Psoas muscle (tissue), 8 donors: ENCODE data around the gene ZNF513. TPM values are rescaled to one million over a fixed set of nuclear protein-coding genes. Genes with fewer than 3 reads are reported as not detected.
"Not testable (repeated sequence)": the region's sequence is repeated elsewhere in the genome, so short reads cannot be mapped to it uniquely, and the experiment has no call there.

Source experiments
- ATAC-seq, 4 donors: fragments of 200-7000 bp; cut with Tn5 transposase; one replicate each; pipeline ENCODE4 v1.9.1; 2020; ENCODE audit warnings: moderate library complexity in 3 of 4, mild to moderate bottlenecking in 2 of 4
- DNase-seq, 2 donors: peaks; one replicate each; pipeline ENCODE4 v3.0.0-alpha.2; 2020
- H3K27ac ChIP-seq: fragments of 200-600 bp; one replicate; pipeline ENCODE4 v1.8.0; 2022
- H3K27me3 ChIP-seq, 3 donors: fragments of 200-600 bp in 1 of 3; one replicate each; pipeline versions ENCODE4 v1.6.1 to v1.8.0; 2013 to 2022; ENCODE audit warnings: low read length in 2 of 3, mild to moderate bottlenecking in 2 of 3, moderate library complexity in 1 of 3; ENCODE audit not compliant: insufficient read depth in 3 of 3
- H3K36me3 ChIP-seq, 2 donors: fragments of 200-600 bp in 1 of 2; one replicate each; pipeline versions ENCODE4 v1.6.1 to v1.8.0; 2013 to 2022; ENCODE audit warnings: low read depth in 1 of 2, mild to moderate bottlenecking in 1 of 2, moderate library complexity in 1 of 2; ENCODE audit not compliant: insufficient read depth in 1 of 2
- H3K4me1 ChIP-seq: fragments of 200-600 bp; one replicate; pipeline ENCODE4 v1.8.0; 2022
- H3K4me3 ChIP-seq: fragments of 200-600 bp; one replicate; pipeline ENCODE4 v1.8.0; 2022; ENCODE audit warnings: mild to moderate bottlenecking
- H3K9me3 ChIP-seq: fragments of 200-600 bp; one replicate; pipeline ENCODE4 v1.8.0; 2022
- CTCF ChIP-seq: fragments of 200-600 bp; IDR thresholded peaks from one replicate; pipeline ENCODE4 v1.8.0; 2022; ENCODE audit warnings: antibody characterized with exemption
- WGBS, 3 donors: extraction: QIAGEN DNeasy Blood & Tissue Kit; methylation state at CpG; one replicate each; pipeline versions ENCODE4 v1.1.6 to v1.1.7; 2013; 5-methylcytosine and 5-hydroxymethylcytosine counted together
- intact Hi-C, 2 donors: fragments of 100-400 bp; cut with DNase I; formaldehyde crosslinking; loops; one replicate each; pipeline versions ENCODE4 v1.11.0 to v1.14.2; 2022
- long read RNA-seq, 2 donors: library from polyadenylated mRNA; unstranded; transcript quantifications; one replicate each; pipeline ENCODE4 v2.0.0, GENCODE V29; 2021
- polyA plus RNA-seq, 3 donors: library from polyadenylated mRNA; stranded (reverse); fragments of 200-250 nt; gene quantifications; one replicate each; pipeline ENCODE4 v1.2.3, GENCODE V29; 2013
- total RNA-seq, 4 donors: library from RNA; stranded (reverse); fragmentation: NEBNext Ultra II Directional in 2 of 4; extraction: Animal tissue kit (Norgen Biotek cat#: 25700) in 2 of 4; gene quantifications; one replicate each; pipeline versions ENCODE4 v1.2.1 to v1.2.4, GENCODE V29; 2021 to 2023
- donor health status: healthy with polysubstance abuse.
- donor health status: DM: no; HTN: no; CAD: no; lungs with moderate emphysema.
- donor health status: Bipolar disorder and iron deficiency.
- donor health status: healthy.
- donor health status: DM: yes; HTN: yes; CAD: no.
- donor health status: DM: no; HTN: no; CAD: no.
- donor health status: DM: no; HTN: no; CAD: no.
- donor health status: DM: yes; HTN: yes; CAD: no.

Gene ZNF513
- total RNA-seq: 10 to 100 TPM in 2 of 4 donors, 1 to 10 TPM in 2; 5.8 to 14.6 (median 8.7) TPM
- 10 to 100 TPM; 10.2 to 11.5 (median 10.7) TPM for polyA plus RNA-seq
- long read RNA-seq, donor 1, transcript ZNF513-201 (4 exons, 2,139 nt): major isoform, 11 of 26 reads
- long read RNA-seq, donor 1, partial matches to known transcripts: 2 of 26 reads
- long read RNA-seq, donor 1, other reads (novel, unspliced or antisense): 13 of 26 reads
- long read RNA-seq, donor 2, transcript ZNF513-201 (4 exons, 2,139 nt): major isoform, 16 of 42 reads
- long read RNA-seq, donor 2, transcript ZNF513-202 (3 exons, 2,077 nt): minor isoform, 6 of 42 reads
- long read RNA-seq, donor 2, partial matches to known transcripts: 7 of 42 reads
- long read RNA-seq, donor 2, other reads (novel, unspliced or antisense): 13 of 42 reads

DNA sequence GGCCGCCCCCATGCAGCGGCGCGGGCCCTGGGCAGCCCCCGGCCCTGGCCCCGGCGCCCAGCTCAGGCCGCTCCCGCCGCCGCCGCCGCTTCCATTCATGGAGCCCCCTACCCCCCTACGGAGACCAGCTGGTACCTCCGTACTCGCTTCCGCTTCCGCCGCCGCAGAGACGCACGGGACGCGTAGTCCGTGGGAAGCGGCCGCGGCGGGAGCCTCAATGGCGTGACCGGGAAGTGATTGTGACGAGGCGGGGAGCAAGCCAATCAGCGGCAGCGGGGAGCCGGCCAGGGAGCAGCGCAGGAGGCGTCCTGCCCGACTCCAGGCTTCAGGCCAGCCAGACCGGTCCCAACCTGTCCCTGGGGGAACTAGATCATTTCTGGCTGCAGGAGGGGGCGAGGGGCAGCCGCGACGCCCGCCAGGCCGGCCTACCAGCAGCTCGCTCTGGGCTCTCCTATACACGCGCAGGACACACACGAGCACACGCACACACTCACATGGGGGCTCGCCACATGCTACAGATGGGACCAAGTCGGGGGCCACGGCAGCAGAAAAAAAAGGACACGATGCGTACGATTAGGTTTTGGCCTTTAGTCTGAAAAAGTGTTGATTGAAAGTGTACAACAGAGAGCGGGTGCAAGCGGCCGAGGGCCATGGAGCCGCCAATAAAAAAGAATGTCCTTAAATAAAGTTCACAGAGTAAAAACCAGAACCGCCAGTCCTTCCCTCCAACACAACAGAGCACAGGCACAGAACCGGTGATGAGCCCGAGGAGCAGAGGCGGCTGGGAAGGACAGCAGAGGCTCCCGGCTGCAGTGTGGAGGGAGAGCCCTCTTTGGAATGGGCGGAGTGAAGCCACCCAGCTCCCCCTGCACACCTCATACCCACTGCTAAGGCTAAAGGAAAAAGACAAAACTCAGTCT lies at the start of gene ZNF513:
Gene ZNF513, minus strand, starts transcription at position 109 of the 920 bp plus-strand sequence. CDS start 208 bp downstream, outside the sequence.
- Histone ChIP-seq H3K4me1 (peaks cover 11% of the 10 kb centered on the region), H3K4me3 (peak within 1 kb of the TSS; percentile 82), H3K27me3 (no peaks in the 10 kb centered on the region), H3K36me3 (peaks cover 7 to 77% of the 10 kb centered on the region in 2 donors), H3K9me3 (no peaks in the 10 kb centered on the region), H3K27ac (peak within 1 kb of the TSS; percentile 96)
- WGBS, 3 donors: 4 to 11% (median 7%) methylated on average over 57 to 67 of the region's 67 CpGs
- ATAC-seq (peak; percentile 91 to 93 (median 92)), DNase-seq (peak; percentile 98 to 99)
- intact Hi-C loops: no loop called here
- TF ChIP-seq CTCF: no peak

- H3K4me3 ChIP-seq: peak overlapping the region; percentile 87
- DNase-seq (peak; percentile 90 to 93), ATAC-seq (peak; percentile 87 to 92 (median 90))
- no peaks in the 10 kb centered on the region for H3K9me3 ChIP-seq
- peaks cover 41% of the 10 kb centered on the region for H3K4me1 ChIP-seq
- no peak for TF ChIP-seq CTCF
- peaks cover 6 to 15% of the 10 kb centered on the region in 2 donors for H3K36me3 ChIP-seq
- H3K27me3 ChIP-seq: no peaks in the 10 kb centered on the region
- 0% methylated on average over 24 to 51 of the region's 51 CpGs for WGBS, 3 donors
- peak overlapping the region; percentile 98 for H3K27ac ChIP-seq
- intact Hi-C loops: loop anchor here (2.0 kb wide), 2 partner anchors 20 to 72 kb away; partner anchors contain the start of genes PPM1G (in 2 of the 2) and GTF3C2 (in 1 of the 2)
Measured at GRCh38 chr2:27428978-27429541, 48.5 kb upstream of the ZNF513 start.

DNA sequence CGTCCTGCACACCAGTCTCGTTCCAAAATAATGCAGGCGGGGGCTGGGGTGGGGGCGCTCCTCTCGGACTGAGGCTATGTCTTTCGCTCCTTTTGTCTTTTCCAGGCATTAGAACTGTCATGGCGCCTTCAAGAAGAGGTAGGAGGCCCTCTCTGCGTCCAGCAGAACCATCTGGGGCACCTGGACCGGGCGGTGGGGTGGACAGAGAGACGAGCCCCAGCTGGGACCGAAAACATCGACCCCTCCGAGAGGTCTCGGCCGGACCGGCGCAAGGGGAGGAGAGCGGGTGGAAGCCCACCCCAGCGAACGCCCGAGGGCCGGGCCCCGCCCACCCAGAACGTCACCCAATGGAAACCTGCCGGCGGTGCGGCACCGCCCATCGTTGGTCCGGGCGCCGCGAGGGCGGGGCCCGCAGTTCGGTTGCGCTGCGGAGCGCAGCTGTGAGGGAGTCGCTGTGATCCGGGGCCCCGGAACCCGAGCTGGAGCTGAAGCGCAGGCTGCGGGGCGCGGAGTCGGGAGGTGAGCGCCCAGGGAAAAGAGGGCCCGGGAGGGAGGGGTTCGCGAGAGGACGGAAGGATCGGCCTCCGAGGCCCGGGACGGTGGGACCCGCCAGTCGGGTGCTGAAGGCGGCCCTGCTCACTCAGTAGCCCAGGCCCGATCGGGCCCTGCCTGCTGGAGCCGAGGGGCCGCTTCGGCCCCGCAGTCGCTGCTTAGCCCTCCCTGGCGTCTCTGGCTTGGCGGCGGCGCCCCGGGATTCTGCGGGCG lies 47.9 kb upstream of the ZNF513 start, which contains the start of gene NRBP1:
Gene NRBP1, plus strand, starts transcription at position 419 of the 765 bp plus-strand sequence. CDS start 4,643 bp downstream, outside the sequence.
- no peaks in the 10 kb centered on the region for H3K27me3 ChIP-seq
- intact Hi-C loops: loop anchor here (2.0 kb wide), 2 partner anchors 20 to 72 kb away; partner anchors contain the start of genes PPM1G (in 2 of the 2) and GTF3C2 (in 1 of the 2)
- peaks cover 2 to 8% of the 10 kb centered on the region in 2 donors for H3K36me3 ChIP-seq
- peak within 1 kb of the TSS; percentile 98 for H3K27ac ChIP-seq
- TF ChIP-seq CTCF: no peak
- peaks cover 41% of the 10 kb centered on the region for H3K4me1 ChIP-seq
- DNase-seq (peak; percentile 92 to 97), ATAC-seq (peak; percentile 94 to 97 (median 95))
- no peaks in the 10 kb centered on the region for H3K9me3 ChIP-seq
- H3K4me3 ChIP-seq: peak within 1 kb of the TSS; percentile 87
- 0 to 1% (median 0%) methylated on average over 42 to 75 of the region's 75 CpGs for WGBS, 3 donors

- 11 to 13% (median 12%) methylated on average over 7 of the region's 7 CpGs for WGBS, 3 donors
- Histone ChIP-seq H3K4me3 (peak overlapping the region; percentile 87), H3K9me3 (no peaks in the 10 kb centered on the region), H3K27me3 (no peaks in the 10 kb centered on the region), H3K4me1 (peaks cover 40% of the 10 kb centered on the region), H3K36me3 (peaks cover 0 to 3% of the 10 kb centered on the region in 2 donors), H3K27ac (peak overlapping the region; percentile 98)
- intact Hi-C loops: loop anchor here (2.0 kb wide), 2 partner anchors 19 to 71 kb away; partner anchors contain the start of genes PPM1G (in 2 of the 2) and GTF3C2 (in 1 of the 2)
- ATAC-seq (no peak), DNase-seq (no peak)
- no peak for TF ChIP-seq CTCF
Measured at GRCh38 chr2:27427863-27428212, 47.3 kb upstream of the ZNF513 start.

GRCh38 chr2:27425039-27425438 lies 44.5 kb upstream of the ZNF513 start:
- H3K27me3 ChIP-seq, ATAC-seq, H3K27ac ChIP-seq, DNase-seq, H3K4me3 ChIP-seq, H3K9me3 ChIP-seq, intact Hi-C loops, H3K36me3 ChIP-seq: not testable (repeated sequence)
- 90 to 93% (median 93%) methylated on average over 10 of the region's 10 CpGs for WGBS, 3 donors
- peaks cover 12% of the 10 kb centered on the region for H3K4me1 ChIP-seq
